ENCODE measurements around the gene AGER.
"Not testable (repeated sequence)": the region's sequence is repeated elsewhere in the genome, so short reads cannot be mapped to it uniquely, and the experiment has no call there.

- TF ChIP-seq, protein P1, sequence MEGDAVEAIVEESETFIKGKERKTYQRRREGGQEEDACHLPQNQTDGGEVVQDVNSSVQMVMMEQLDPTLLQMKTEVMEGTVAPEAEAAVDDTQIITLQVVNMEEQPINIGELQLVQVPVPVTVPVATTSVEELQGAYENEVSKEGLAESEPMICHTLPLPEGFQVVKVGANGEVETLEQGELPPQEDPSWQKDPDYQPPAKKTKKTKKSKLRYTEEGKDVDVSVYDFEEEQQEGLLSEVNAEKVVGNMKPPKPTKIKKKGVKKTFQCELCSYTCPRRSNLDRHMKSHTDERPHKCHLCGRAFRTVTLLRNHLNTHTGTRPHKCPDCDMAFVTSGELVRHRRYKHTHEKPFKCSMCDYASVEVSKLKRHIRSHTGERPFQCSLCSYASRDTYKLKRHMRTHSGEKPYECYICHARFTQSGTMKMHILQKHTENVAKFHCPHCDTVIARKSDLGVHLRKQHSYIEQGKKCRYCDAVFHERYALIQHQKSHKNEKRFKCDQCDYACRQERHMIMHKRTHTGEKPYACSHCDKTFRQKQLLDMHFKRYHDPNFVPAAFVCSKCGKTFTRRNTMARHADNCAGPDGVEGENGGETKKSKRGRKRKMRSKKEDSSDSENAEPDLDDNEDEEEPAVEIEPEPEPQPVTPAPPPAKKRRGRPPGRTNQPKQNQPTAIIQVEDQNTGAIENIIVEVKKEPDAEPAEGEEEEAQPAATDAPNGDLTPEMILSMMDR (IDR thresholded peaks at IDR 0.05), result not testable (repeated sequence)
- not testable (repeated sequence) for TF ChIP-seq REST (IDR thresholded peaks at IDR 0.05; ENCODE audit: low read depth, low read length); FOSL2 (IDR thresholded peaks at IDR 0.05; ENCODE audit: borderline replicate concordance, low read depth); CHD2 (IDR thresholded peaks at IDR 0.05; ENCODE audit: low read length, partially characterized antibody); EP300 (IDR thresholded peaks at IDR 0.05; ENCODE audit: borderline replicate concordance in 1 of 2, low read depth in 1 of 2, low read length in 1 of 2); ELF1 (IDR thresholded peaks at IDR 0.05); JUND (IDR thresholded peaks at IDR 0.05); YY1 (IDR thresholded peaks at IDR 0.05; ENCODE audit: low read depth); GABPA (IDR thresholded peaks at IDR 0.05; ENCODE audit: low read depth); POLR2AphosphoS5 (IDR thresholded peaks at IDR 0.05; ENCODE audit: low read depth, low read length)
- TF ChIP-seq, protein P2, sequence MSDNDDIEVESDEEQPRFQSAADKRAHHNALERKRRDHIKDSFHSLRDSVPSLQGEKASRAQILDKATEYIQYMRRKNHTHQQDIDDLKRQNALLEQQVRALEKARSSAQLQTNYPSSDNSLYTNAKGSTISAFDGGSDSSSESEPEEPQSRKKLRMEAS (IDR thresholded peaks at IDR 0.05; ENCODE audit: low read depth), result not testable (repeated sequence)
These were observed 9.0 kb upstream of the AGER start for GRCh38 chr6:32193096-32193495.
